GM21515 (cell line): ENCODE measurements around the gene COX11.

ENCODE experiments used
- ATAC-seq: cut with Tn5 transposase; IDR thresholded peaks from one replicate; pipeline ENCODE4 v1.9.1; 2021; ENCODE audit not compliant: unreplicated experiment

The COX11 gene

GRCh38 chr17:54968988-54969332 is 506 bp upstream of the COX11 start:
- peak; percentile 33 for ATAC-seq

- peak; percentile 22 for ATAC-seq
Observed at GRCh38 chr17:54967621-54968261, 713 bp downstream of the COX11 start.

- no peak for ATAC-seq
Observed at GRCh38 chr17:54956791-54957190, 11.7 kb downstream of the COX11 start.

- ATAC-seq = no peak
Observed at GRCh38 chr17:54951286-54951685, 17.2 kb downstream of the COX11 start.

GRCh38 chr17:54950116-54950515 is 18.3 kb downstream of the COX11 start:
- ATAC-seq = no peak

GRCh38 chr17:54948380-54948779 is 20.1 kb downstream of the COX11 start:
- no peak for ATAC-seq

- ATAC-seq = no peak
Observed at GRCh38 chr17:54947396-54947795, 21.1 kb downstream of the COX11 start.

GRCh38 chr17:54945671-54946070 is 22.8 kb downstream of the COX11 start:
- ATAC-seq = no peak

- ATAC-seq = no peak
Observed at GRCh38 chr17:54945231-54945630, 23.2 kb downstream of the COX11 start.

- no peak for ATAC-seq
Observed at GRCh38 chr17:54944796-54945195, 23.7 kb downstream of the COX11 start.

GRCh38 chr17:54941285-54941684 is 27.2 kb downstream of the COX11 start:
- no peak for ATAC-seq

GRCh38 chr17:54937426-54937825 is 31.0 kb downstream of the COX11 start:
- ATAC-seq = no peak

- ATAC-seq = no peak
Observed at GRCh38 chr17:54937018-54937417, 31.4 kb downstream of the COX11 start.

GRCh38 chr17:54935471-54935870 is 33.0 kb downstream of the COX11 start:
- ATAC-seq = no peak

GRCh38 chr17:54933921-54934320 is 34.5 kb downstream of the COX11 start:
- no peak for ATAC-seq

GRCh38 chr17:54932711-54933110 is 35.7 kb downstream of the COX11 start:
- ATAC-seq = no peak

GRCh38 chr17:54927525-54927924 is 40.9 kb downstream of the COX11 start:
- ATAC-seq = no peak

GRCh38 chr17:54924405-54924804 is 44.0 kb downstream of the COX11 start:
- ATAC-seq = no peak

GRCh38 chr17:54920819-54921218 is 47.6 kb downstream of the COX11 start:
- no peak for ATAC-seq

GRCh38 chr17:54919425-54919824 is 49.0 kb downstream of the COX11 start:
- no peak for ATAC-seq

- no peak for ATAC-seq
Observed at GRCh38 chr17:54916721-54917120, 51.7 kb downstream of the COX11 start.
